Measurements from ENCODE around the gene EZR. TPM values are rescaled to one million over a fixed set of nuclear protein-coding genes. Genes with fewer than 3 reads are reported as not detected.
A peak's percentile ranks its signal among the peaks of the same experiment; 100 is the strongest.

The EZR gene
- total and polyA plus RNA-seq, 8 donors: 69.5 to 317 (median 218) TPM

- intact Hi-C loops (cut with DNase I; ENCODE audit: low total_unique reads): no loop called here
- H3K4me3 ChIP-seq: peak overlapping the region in 1 of 4 donors; percentile 4
Observed at GRCh38 chr6:158808941-158809678, 10.1 kb downstream of the EZR start.

DNA sequence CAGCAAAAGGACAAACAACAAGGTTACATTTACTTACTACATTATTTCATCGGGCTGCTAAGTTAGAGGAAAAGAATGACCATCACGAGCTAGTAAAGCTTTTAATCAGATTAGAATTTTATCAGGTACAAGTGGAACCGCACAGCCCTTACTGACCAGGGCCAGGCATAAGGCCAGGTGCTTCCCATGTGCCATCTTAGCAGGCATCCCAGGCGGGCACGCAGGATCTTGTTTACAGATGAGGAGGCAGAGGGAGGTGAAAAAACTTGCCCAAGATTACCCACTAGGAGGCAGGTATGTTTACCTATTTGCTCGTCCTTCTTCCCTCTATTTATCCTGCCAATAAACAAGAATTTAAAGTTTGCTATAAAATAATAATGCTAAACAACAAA, 10.7 kb downstream of the EZR start:
- intact Hi-C loops (cut with DNase I; ENCODE audit: low total_unique reads): no loop called here
- WGBS, 5 donors: 34 to 66% (median 45%) methylated on average over 6 of the region's 6 CpGs
- peak in 1 of 2 donors; percentile 34 for DNase-seq
- H3K36me3 ChIP-seq: peaks cover 0 to 28% (median 13%) of the 10 kb centered on the region in 4 donors
- peak overlapping the region in 4 of 5 donors; percentile 32 to 60 (median 49) for H3K27ac ChIP-seq
- H3K9me3 ChIP-seq: no peaks in the 10 kb centered on the region
- no peak overlapping the region for H3K4me3 ChIP-seq
- TF ChIP-seq POLR2AphosphoS5 (IDR thresholded peaks at IDR 0.05) (no peak), EP300 (IDR thresholded peaks at IDR 0.05) (no peak), CTCF (IDR thresholded peaks at IDR 0.05) (no peak), POLR2A (IDR thresholded peaks at IDR 0.05) (no peak)
- no peaks in the 10 kb centered on the region for H3K27me3 ChIP-seq
- H3K4me1 ChIP-seq: peaks cover 35 to 96% (median 72%) of the 10 kb centered on the region in 4 donors

More at GRCh38 chr6:158808941-158809678, 10.1 kb downstream of the EZR start:
- peaks cover 37 to 97% (median 73%) of the 10 kb centered on the region in 4 donors for H3K4me1 ChIP-seq
- H3K9me3 ChIP-seq: no peaks in the 10 kb centered on the region
- H3K27ac ChIP-seq: peak overlapping the region; percentile 32 to 60 (median 49)
- H3K27me3 ChIP-seq: no peaks in the 10 kb centered on the region
- WGBS, 5 donors: 41 to 59% (median 53%) methylated on average over 8 of the region's 8 CpGs
- no peak for TF ChIP-seq EP300 (IDR thresholded peaks at IDR 0.05)
- peak in 1 of 3 donors; percentile 12 for TF ChIP-seq POLR2AphosphoS5 (IDR thresholded peaks at IDR 0.05)
- H3K36me3 ChIP-seq: peaks cover 0 to 35% (median 16%) of the 10 kb centered on the region in 4 donors
- peak; percentile 27 to 65 for DNase-seq

GRCh38 chr6:158807515-158808441, 11.4 kb downstream of the EZR start:
- no peak for TF ChIP-seq POLR2A (IDR thresholded peaks at IDR 0.05)
- TF ChIP-seq POLR2AphosphoS5 (IDR thresholded peaks at IDR 0.05): no peak
- intact Hi-C loops (cut with DNase I; ENCODE audit: low total_unique reads): no loop called here
- H3K9me3 ChIP-seq: no peaks in the 10 kb centered on the region
- peak overlapping the region; percentile 5 to 60 (median 32) for H3K27ac ChIP-seq
- peaks cover 33 to 95% (median 70%) of the 10 kb centered on the region in 4 donors for H3K4me1 ChIP-seq
- DNase-seq: peak in 1 of 2 donors; percentile 21
- peaks cover 0 to 21% (median 11%) of the 10 kb centered on the region in 4 donors for H3K36me3 ChIP-seq
- 47 to 69% (median 53%) methylated on average over 8 of the region's 8 CpGs for WGBS, 5 donors
- no peaks in the 10 kb centered on the region for H3K27me3 ChIP-seq
- H3K4me3 ChIP-seq: no peak overlapping the region

GRCh38 chr6:158805698-158806377, 13.3 kb downstream of the EZR start:
- WGBS, 5 donors: 68 to 82% (median 79%) methylated on average over 5 of the region's 5 CpGs
- intact Hi-C loops (cut with DNase I; ENCODE audit: low total_unique reads): no loop called here
- peaks cover 0 to 21% (median 11%) of the 10 kb centered on the region in 4 donors for H3K36me3 ChIP-seq
- no peaks in the 10 kb centered on the region for H3K27me3 ChIP-seq
- DNase-seq: peak in 1 of 2 donors; percentile 25
- H3K27ac ChIP-seq: peak overlapping the region in 1 of 5 donors; percentile 18
- no peak overlapping the region for H3K4me3 ChIP-seq
- H3K4me1 ChIP-seq: peaks cover 41 to 96% (median 75%) of the 10 kb centered on the region in 4 donors
- no peaks in the 10 kb centered on the region for H3K9me3 ChIP-seq
- TF ChIP-seq POLR2A (IDR thresholded peaks at IDR 0.05) (no peak), POLR2AphosphoS5 (IDR thresholded peaks at IDR 0.05) (no peak), CTCF (IDR thresholded peaks at IDR 0.05) (no peak), EP300 (IDR thresholded peaks at IDR 0.05) (no peak)
